GM12878 (cell line): ENCODE data around the gene LANCL3. TPM values are rescaled to one million over a fixed set of nuclear protein-coding genes. Genes with fewer than 3 reads are reported as not detected.

Experiments used
- ATAC-seq: fragments of 200-7000 bp; cut with Tn5 transposase; 3 replicates; pipeline ENCODE4 v1.9.1; 2020; ENCODE audit warnings: mild to moderate bottlenecking, moderate library complexity
- BruUV-seq: library from RNA; stranded (reverse); fragments of 400-500 nt; replicated peaks from 2 replicates; lab custom pipeline; 2021; lab: Mats Ljungman, UMichigan
- CTCF ChIA-PET: fragments of 300-600 bp; sonication (Branson Sonifier 250); formaldehyde crosslinking; extraction: SDS; loops from one replicate; lab custom pipeline; 2021; ENCODE audit warnings: inconsistent platforms; lab: Yijun Ruan, JAX
- POLR2A ChIA-PET: fragments of 350-600 bp; formaldehyde crosslinking; extraction: SDS; loops from one replicate; lab custom pipeline; 2021; ENCODE audit warnings: inconsistent platforms; lab: Charles Lee
- RAD21 ChIA-PET: fragments of 300-600 bp; sonication (Branson Sonifier 250); formaldehyde crosslinking; loops from one replicate; lab custom pipeline; 2023; ENCODE audit warnings: antibody characterized with exemption; ENCODE audit not compliant: unreplicated experiment; lab: Charles Lee
- SMC1A ChIA-PET: fragments of 300-600 bp; sonication (Branson Sonifier 250); formaldehyde crosslinking; loops from one replicate; lab custom pipeline; 2023; ENCODE audit not compliant: unreplicated experiment, uncharacterized antibody; lab: Charles Lee
- DNase-seq: peaks from one replicate; pipeline ENCODE4 v3.0.0-alpha.2; 2011; ENCODE audit warnings: low read depth, low spot score
- FAIRE-seq: peaks from 3 replicates; lab custom pipeline; 2011; peaks lifted over from hg19 to GRCh38; lab: Jason Lieb, UNC
- H2AFZ ChIP-seq: 2 replicates; pipeline ENCODE4 v1.6.0; 2011; ENCODE audit warnings: low read depth, low read length, control low read depth; ENCODE audit not compliant: control insufficient read depth
- H3K27ac ChIP-seq: 2 replicates; pipeline ENCODE4 v1.5.1; 2011; ENCODE audit warnings: control low read depth; ENCODE audit not compliant: control insufficient read depth, insufficient read depth
- H3K27me3 ChIP-seq, 2 experiments: replicated peaks in 1 of 2; 2 replicates each; pipeline versions ENCODE4 v1.6.0 to v1.6.1; 2011; ENCODE audit warnings: low read length in 1 of 2; ENCODE audit not compliant: control insufficient read depth in 2 of 2, insufficient read depth in 2 of 2
- H3K36me3 ChIP-seq, 2 experiments: 2 replicates each; pipeline ENCODE4 v1.5.1; 2011; ENCODE audit warnings: low read length in 1 of 2; ENCODE audit not compliant: control insufficient read depth in 2 of 2, insufficient read depth in 2 of 2
- H3K4me1 ChIP-seq: 2 replicates; pipeline ENCODE4 v1.6.1; 2011; ENCODE audit warnings: mild to moderate bottlenecking, low read length, moderate library complexity, mixed read lengths; ENCODE audit not compliant: control insufficient read depth, insufficient read depth
- H3K4me2 ChIP-seq: 2 replicates; pipeline ENCODE4 v1.6.0; 2011; ENCODE audit warnings: control low read depth; ENCODE audit not compliant: control insufficient read depth, insufficient read depth
- H3K4me3 ChIP-seq: fragments of 200-600 bp; sonication (generic); 2 replicates; pipeline ENCODE4 v1.5.1; 2016
- H3K79me2 ChIP-seq: 2 replicates; pipeline ENCODE4 v1.6.0; 2011; ENCODE audit warnings: low read length; ENCODE audit not compliant: control insufficient read depth, insufficient read depth
- H3K9ac ChIP-seq: 2 replicates; pipeline ENCODE4 v1.8.0; 2011; ENCODE audit warnings: low read length, control low read depth, mixed read lengths; ENCODE audit not compliant: control insufficient read depth, insufficient read depth
- H3K9me3 ChIP-seq: replicated peaks from 3 replicates; pipeline ENCODE4 v1.5.1; 2011; ENCODE audit warnings: mild to moderate bottlenecking, low read length; ENCODE audit not compliant: control insufficient read depth, insufficient read depth
- H4K20me1 ChIP-seq: 2 replicates; pipeline ENCODE4 v1.6.0; 2011; ENCODE audit not compliant: control insufficient read depth, insufficient read depth
- BCL3 ChIP-seq: IDR thresholded peaks from 2 replicates; pipeline ENCODE4 v1.6.1; 2011; ENCODE audit warnings: borderline replicate concordance, low read depth, mild to moderate bottlenecking, moderate library complexity, low read length; ENCODE audit not compliant: insufficient read depth, poor library complexity, severe bottlenecking
- BRCA1 ChIP-seq: IDR thresholded peaks from 2 replicates; pipeline ENCODE4 v1.6.1; 2011; ENCODE audit warnings: low read depth, low read length, improper control_type of control experiment
- CHD1 ChIP-seq: IDR thresholded peaks from 2 replicates; pipeline ENCODE4 v1.6.1; 2012; ENCODE audit warnings: low read depth, low read length, improper control_type of control experiment
- FOS ChIP-seq: IDR thresholded peaks from 3 replicates; pipeline ENCODE4 v1.6.1; 2011; ENCODE audit warnings: borderline replicate concordance; ENCODE audit not compliant: insufficient read length; ENCODE audit errors: extremely low read depth
- HDGF ChIP-seq: fragments of 450-650 bp; IDR thresholded peaks from 2 replicates; pipeline ENCODE4 v1.6.1; 2016; ENCODE audit warnings: antibody characterized with exemption
- IRF4 ChIP-seq: IDR thresholded peaks from 2 replicates; pipeline ENCODE4 v1.6.1; 2011; ENCODE audit warnings: low read depth, low read length
- MTA2 ChIP-seq: fragments of 450-650 bp; IDR thresholded peaks from 2 replicates; pipeline ENCODE4 v1.6.1; 2016; ENCODE audit warnings: low read depth, mild to moderate bottlenecking, moderate library complexity
- MTA3 ChIP-seq: IDR thresholded peaks from 2 replicates; pipeline ENCODE4 v1.6.1; 2012; ENCODE audit warnings: low read length, inconsistent platforms, borderline replicate concordance
- NBN ChIP-seq: fragments of 450-650 bp; IDR thresholded peaks from 2 replicates; pipeline ENCODE4 v1.6.1; 2016
- NFXL1 ChIP-seq: fragments of 450-650 bp; IDR thresholded peaks from 2 replicates; pipeline ENCODE4 v1.6.1; 2017; ENCODE audit warnings: antibody characterized with exemption, mild to moderate bottlenecking, borderline replicate concordance
- NKRF ChIP-seq: fragments of 450-650 bp; conservative IDR thresholded peaks from 2 replicates; pipeline ENCODE4 v1.6.1; 2017; ENCODE audit warnings: mild to moderate bottlenecking, moderate library complexity
- NR2C2 ChIP-seq: IDR thresholded peaks from 2 replicates; pipeline ENCODE4 v1.6.1; 2011; ENCODE audit warnings: borderline replicate concordance, low read depth; ENCODE audit not compliant: control insufficient read depth, insufficient read length
- NR2F1 ChIP-seq: fragments of 450-650 bp; conservative IDR thresholded peaks from 2 replicates; pipeline ENCODE4 v1.6.1; 2017; ENCODE audit warnings: mild to moderate bottlenecking
- SREBF2 ChIP-seq: IDR thresholded peaks from 2 replicates; pipeline ENCODE4 v1.6.1; 2012; ENCODE audit warnings: mild to moderate bottlenecking, low read length
- USF2 ChIP-seq: IDR thresholded peaks from 2 replicates; pipeline ENCODE4 v1.6.1; 2011; ENCODE audit warnings: low read depth, low read length, improper control_type of control experiment, borderline replicate concordance
- ZNF24 ChIP-seq: fragments of 450-650 bp; IDR thresholded peaks from 2 replicates; pipeline ENCODE4 v1.6.1; 2017; ENCODE audit warnings: antibody characterized with exemption, mild to moderate bottlenecking
- WGBS: methylation state at CpG from one replicate; pipeline ENCODE4 v1.1.6; 2016; ENCODE audit warnings: low lambda C conversion rate; ENCODE audit not compliant: insufficient replicate concordance, insufficient coverage; ENCODE audit errors: missing lambda C conversion rate; 5-methylcytosine and 5-hydroxymethylcytosine counted together
- in situ Hi-C: fragments of 300-500 bp; cut with MboI; formaldehyde crosslinking; loops from 9 replicates; pipeline ENCODE4 v1.14.3; 2018; ENCODE audit warnings: mixed read lengths
- intact Hi-C: fragments of 100-400 bp; cut with micrococcal nuclease; formaldehyde crosslinking; loops from one replicate; pipeline ENCODE4 v1.14.2; 2022; ENCODE audit not compliant: unreplicated experiment
- polyA plus RNA-seq, 11 experiments: library from polyadenylated mRNA; depleted of rRNA in 4 of 11; unstranded in 6 of 11; stranded (reverse) in 5 of 11; fragments of >200 nt; fragmentation: Nextera tagmentation in 4 of 11; fragmentation: Illumina TruSeq in 1 of 11; extraction: Ambion mirVana in 4 of 11; extraction: Trizol in 1 of 11; gene quantifications; 1 replicate in 1 of 11; 2 replicates in 10 of 11; pipeline versions ENCODE4 v1.2.1 to v1.2.3, GENCODE V29; 2011 to 2016; ENCODE audit warnings: inconsistent platforms in 2 of 11, missing spikeins in 2 of 11, low read depth in 1 of 11
- total RNA-seq, 4 experiments: library from RNA; depleted of rRNA in 3 of 4; stranded (reverse); fragments of >200 nt in 3 of 4; fragmentation: Illumina TruSeq in 1 of 4; extraction: Trizol in 1 of 4; gene quantifications; 2 replicates each; pipeline versions ENCODE4 v1.2.1 to v1.2.3, GENCODE V29; 2013 to 2021

The LANCL3 gene
- total and polyA plus RNA-seq, 10 of the 15 experiments (the other 5 are each of a cell fraction or from before 2014, with no cell fraction given), result not detected

- 14% methylated on average over 4 of the region's 4 CpGs for WGBS
- ATAC-seq (no peak), FAIRE-seq (no peak), DNase-seq (no peak)
- RAD21 ChIA-PET, result no interaction called here
- Histone ChIP-seq H2AFZ (no peak overlapping the region), H3K36me3 (no peaks in the 10 kb centered on the region), H3K9me3 (no peaks in the 10 kb centered on the region), H4K20me1 (no peaks in the 10 kb centered on the region), H3K27ac (no peak overlapping the region), H3K27me3 (no peaks in the 10 kb centered on the region), H3K9ac (no peak overlapping the region), H3K79me2 (no peaks in the 10 kb centered on the region), H3K4me2 (no peak overlapping the region), H3K4me3 (no peak overlapping the region), H3K4me1 (no peaks in the 10 kb centered on the region)
- in situ Hi-C loops (no loop called here), intact Hi-C loops (no loop called here)
- SMC1A ChIA-PET, result interaction anchor here (0.9 kb wide), 1 partner anchor 9 kb away, joined by 4 read pairs; no protein-coding TSS in a partner anchor
- POLR2A ChIA-PET, result no interaction called here
- no peak for TF ChIP-seq CHD1
- TF ChIP-seq SREBF2, result no peak
- TF ChIP-seq NR2F1, result no peak
- no peak for TF ChIP-seq MTA3
- TF ChIP-seq BRCA1, result no peak
- TF ChIP-seq ZNF24, result no peak
- no peak for TF ChIP-seq BCL3
- TF ChIP-seq NR2C2, result no peak
- TF ChIP-seq IRF4, result no peak
- TF ChIP-seq NFXL1, result no peak
- no peak for TF ChIP-seq USF2
- TF ChIP-seq NKRF, result no peak
- no peak for TF ChIP-seq FOS
- no peak for TF ChIP-seq HDGF
- no peak for TF ChIP-seq NBN
- TF ChIP-seq MTA2, result no peak
- no TSS peak for BruUV-seq
- CTCF ChIA-PET, result no interaction called here
Observed at GRCh38 chrX:37594755-37595382, 23.4 kb downstream of the LANCL3 start.
